GM12891 (cell line): ENCODE results near the gene ZNF440.

Source experiments
- POLR2A ChIP-seq: IDR thresholded peaks from 2 replicates; pipeline ENCODE4 v1.6.1; 2011; ENCODE audit warnings: low read depth, low read length, control low read depth
- POU2F2 ChIP-seq: IDR thresholded peaks from 2 replicates; pipeline ENCODE4 v1.6.1; 2011; ENCODE audit warnings: low read depth, mild to moderate bottlenecking, control low read depth, low read length, moderate library complexity
- SPI1 ChIP-seq: IDR thresholded peaks from 2 replicates; pipeline ENCODE4 v1.6.1; 2011; ENCODE audit warnings: low read depth, low read length, control low read depth
- TAF1 ChIP-seq: IDR thresholded peaks from 2 replicates; pipeline ENCODE4 v1.6.1; 2011; ENCODE audit warnings: low read depth, low read length, control low read depth

DNA sequence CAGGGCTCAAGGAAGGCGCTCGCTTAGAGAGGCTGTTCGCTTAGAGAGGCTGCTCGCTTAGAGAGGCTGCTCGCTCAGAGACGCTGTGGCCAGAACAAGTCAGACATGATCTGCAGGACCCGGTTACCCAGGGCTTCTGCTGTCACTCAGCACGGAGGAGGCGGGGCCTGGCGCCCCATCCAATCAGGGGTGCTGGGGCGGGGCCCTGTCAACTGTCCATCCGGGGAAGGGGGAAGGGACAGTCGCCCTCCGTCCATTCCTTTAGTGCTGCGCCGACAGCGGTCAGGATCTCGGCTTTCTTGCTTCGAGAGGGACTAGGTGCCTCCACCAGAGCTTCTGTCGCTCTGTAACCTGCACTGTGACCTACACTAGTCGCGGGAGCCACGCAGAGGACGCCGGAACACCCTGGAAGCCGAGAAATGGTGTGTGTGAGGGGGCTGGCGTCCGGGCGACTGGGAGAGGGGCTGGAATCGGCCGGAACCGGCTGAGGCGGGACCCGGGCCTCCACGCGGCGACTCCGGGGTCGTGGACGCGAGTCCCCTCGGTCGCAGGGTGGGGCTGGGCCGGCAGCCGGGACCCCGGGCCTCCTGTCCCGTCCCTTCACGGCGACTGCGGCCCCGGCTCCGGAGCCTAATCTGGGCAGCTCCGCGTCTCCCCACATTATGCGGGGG lies at the start of gene ZNF440:
- TF ChIP-seq SPI1 = no peak
- TF ChIP-seq POLR2A = peak; percentile 85
- TF ChIP-seq POU2F2 = 0 out of 2 replicates have a peak, but pooled peaks have one; percentile 13
- peak; percentile 76; the same call in 1 of the 2 replicates for TF ChIP-seq TAF1
